Esophagus muscularis mucosa (tissue), 3 donors: ENCODE data around the gene RHBDF2.

Experiments
- CTCF ChIP-seq, 3 experiments: fragments of 200-600 bp in 2 of 3; fragments of 450-650 bp in 1 of 3; sonication (generic) in 2 of 3; IDR thresholded peaks; one replicate each; pipeline ENCODE4 v1.5.1; 2017 to 2019; ENCODE audit warnings: antibody characterized with exemption in 3 of 3, mild to moderate bottlenecking in 2 of 3, moderate library complexity in 1 of 3
- POLR2A ChIP-seq: fragments of 450-650 bp; IDR thresholded peaks from one replicate; pipeline ENCODE4 v1.6.1; 2017; ENCODE audit warnings: antibody characterized with exemption, moderate library complexity, mild to moderate bottlenecking, low read depth

- no peak for TF ChIP-seq CTCF (IDR thresholded peaks at IDR 0.05)
- TF ChIP-seq POLR2A: no peak
Measured at GRCh38 chr17:76487451-76488192, 13.6 kb downstream of the RHBDF2 start.
